Heart right ventricle (tissue), 16 donors: ENCODE results near the gene ZNF639. TPM values are rescaled to one million over a fixed set of nuclear protein-coding genes. Genes with fewer than 3 reads are reported as not detected.
"Not testable (repeated sequence)": the region's sequence is repeated elsewhere in the genome, so short reads cannot be mapped to it uniquely, and the experiment has no call there.

Experiments used
- ATAC-seq, 8 donors: fragments of 200-7000 bp; cut with Tn5 transposase; one replicate each; pipeline ENCODE4 v1.9.1; 2020; ENCODE audit warnings: mild to moderate bottlenecking in 8 of 8, moderate library complexity in 8 of 8, moderate number of reproducible peaks in 1 of 8
- DNase-seq, 2 donors: peaks; one replicate each; pipeline ENCODE4 v3.0.0-alpha.2; 2020
- H3K27ac ChIP-seq, 10 donors: fragments of 200-600 bp; sonication (generic) in 2 of 10; one replicate each; pipeline versions ENCODE4 v1.5.0 to v1.8.0; 2020 to 2022; ENCODE audit warnings: mild to moderate bottlenecking in 3 of 10
- H3K27me3 ChIP-seq, 7 donors: fragments of 200-600 bp; one replicate each; pipeline ENCODE4 v1.8.0; 2021 to 2022; ENCODE audit warnings: mild to moderate bottlenecking in 2 of 7
- H3K36me3 ChIP-seq, 9 donors: fragments of 200-600 bp; sonication (generic) in 1 of 9; one replicate each; pipeline versions ENCODE4 v1.5.0 to v1.8.0; 2020 to 2022; ENCODE audit warnings: mild to moderate bottlenecking in 2 of 9
- H3K4me1 ChIP-seq, 9 donors: fragments of 200-600 bp; sonication (generic) in 1 of 9; one replicate each; pipeline versions ENCODE4 v1.5.0 to v1.8.0; 2020 to 2022; ENCODE audit warnings: mild to moderate bottlenecking in 4 of 9
- H3K4me3 ChIP-seq, 10 donors: fragments of 200-600 bp; sonication (generic) in 2 of 10; one replicate each; pipeline versions ENCODE4 v1.5.0 to v1.8.0; 2020 to 2022; ENCODE audit warnings: mild to moderate bottlenecking in 7 of 10, moderate library complexity in 2 of 10
- H3K9me3 ChIP-seq, 11 donors: fragments of 200-600 bp in 10 of 11; sonication (generic) in 2 of 11; one replicate each; pipeline versions ENCODE4 v1.5.0 to v1.8.0; 2013 to 2022; ENCODE audit warnings: mild to moderate bottlenecking in 2 of 11, control low read depth in 1 of 11, moderate library complexity in 1 of 11
- CTCF ChIP-seq, 9 donors: fragments of 200-600 bp; sonication (generic) in 2 of 9; IDR thresholded peaks; one replicate each; pipeline versions ENCODE4 v1.5.0 to v1.8.0; 2021 to 2022; ENCODE audit warnings: antibody characterized with exemption in 9 of 9, mild to moderate bottlenecking in 5 of 9, moderate library complexity in 1 of 9
- WGBS, 2 donors: extraction: QIAGEN DNeasy Blood & Tissue Kit; methylation state at CpG; one replicate each; pipeline ENCODE4 v1.1.7; 2013; ENCODE audit warnings: inconsistent platforms in 1 of 2; 5-methylcytosine and 5-hydroxymethylcytosine counted together
- intact Hi-C, 10 donors: fragments of 100-400 bp; cut with DNase I; formaldehyde crosslinking; loops; one replicate each; pipeline versions ENCODE4 v1.11.1 to v1.14.2; 2022
- polyA plus RNA-seq, 2 donors: library from polyadenylated mRNA; stranded (reverse); fragments of 200-250 nt; gene quantifications; one replicate each; pipeline ENCODE4 v1.2.3, GENCODE V29; 2013
- total RNA-seq, 10 donors: library from RNA; stranded (reverse); fragmentation: NEBNext Ultra II Directional in 3 of 10; extraction: Animal tissue kit (Norgen Biotek cat#: 25700) in 3 of 10; gene quantifications; one replicate each; pipeline versions ENCODE4 v1.2.1 to v1.2.4, GENCODE V29; 2021 to 2023
- donor health status: Arrhythmogenic right ventricular cardiomyopathy.
- donor health status: ischemic (EF 13 %, LVEDD 7.1; RV severe dilation, severe dysfunction).
- donor health status: healthy with polysubstance abuse.
- donor health status: DM: no; HTN: yes; CAD: no.
- donor health status: DM: no; HTN: no; CAD: no.
- donor health status: ischemic (EF 25% LVEDD 6.9; RV normal size, moderate dysfunction).
- donor health status: ischemic (EF 25% LVEDD 5.7; RV mildly dilated, moderate dysfunction).
- donor health status: healthy.
- donor health status: DM: yes; HTN: yes; CAD: no.
- donor health status: Ischemic cardiomyopathy.
- donor health status: ischemic (EF 35%, LVEDD 5.7; RV mildly dilated, moderate dysfunction).
- donor health status: nonischemic (EF 11% LVEDD 7.7; RV severe dilation, severe dysfunction).
- donor health status: DM: yes; HTN: yes; CAD: no.
- donor health status: PGD.
- donor health status: ischemic (EF 29% LVEDD 5.4; RV normal size, mild dysfunction).
- donor health status: nonischemic (EF 23%, LVEDD 6.1; RV moderate dilation, normal function).

ZNF639 gene
- total and polyA plus RNA-seq, 12 donors, result 14.1 to 41.0 (median 29.2) TPM

- Histone ChIP-seq H3K4me3 (no peak overlapping the region), H3K4me1 (no peaks in the 10 kb centered on the region), H3K27ac (no peak overlapping the region), H3K36me3 (no peaks in the 10 kb centered on the region), H3K27me3 (no peaks in the 10 kb centered on the region), H3K9me3 (peaks cover 0 to 7% (median 0%) of the 10 kb centered on the region in 11 donors)
- TF ChIP-seq CTCF (IDR thresholded peaks at IDR 0.05), result no peak
- intact Hi-C loops, result no loop called here
- DNase-seq (no peak), ATAC-seq (no peak)
- 71 to 81% methylated on average over 7 of the region's 7 CpGs for WGBS, 2 donors
These were observed 20.7 kb upstream of the ZNF639 start for GRCh38 chr3:179302111-179302510.

GRCh38 chr3:179304605-179305004 is 18.2 kb upstream of the ZNF639 start:
- no peaks in the 10 kb centered on the region for H3K36me3 ChIP-seq
- H3K27me3 ChIP-seq, result no peaks in the 10 kb centered on the region
- no peak for TF ChIP-seq CTCF (IDR thresholded peaks at IDR 0.05)
- intact Hi-C loops, result no loop called here
- DNase-seq (no peak), ATAC-seq (no peak)
- H3K9me3 ChIP-seq, result peaks cover 0 to 1% (median 0%) of the 10 kb centered on the region in 11 donors
- H3K4me1 ChIP-seq, result no peaks in the 10 kb centered on the region
- no peak overlapping the region for H3K27ac ChIP-seq
- 15 to 18% methylated on average over 2 of the region's 2 CpGs for WGBS, 2 donors
- H3K4me3 ChIP-seq, result no peak overlapping the region

- not testable (repeated sequence) for H3K9me3 ChIP-seq, DNase-seq
- 82 to 86% methylated on average over 2 of the region's 2 CpGs for WGBS, 2 donors
These were observed 15.5 kb upstream of the ZNF639 start for GRCh38 chr3:179307362-179307761.

GRCh38 chr3:179308001-179308400 is 14.8 kb upstream of the ZNF639 start:
- H3K27me3 ChIP-seq, result peaks cover 0 to 9% (median 0%) of the 10 kb centered on the region in 7 donors
- no peaks in the 10 kb centered on the region for H3K36me3 ChIP-seq
- intact Hi-C loops, result no loop called here
- no peak for TF ChIP-seq CTCF (IDR thresholded peaks at IDR 0.05)
- DNase-seq, result no peak
- no peak overlapping the region for H3K4me3 ChIP-seq
- no peaks in the 10 kb centered on the region for H3K4me1 ChIP-seq
- no peaks in the 10 kb centered on the region for H3K9me3 ChIP-seq
- ATAC-seq, result no peak
- H3K27ac ChIP-seq, result no peak overlapping the region

More at GRCh38 chr3:179307362-179307761, 15.5 kb upstream of the ZNF639 start:
- ATAC-seq, H3K27me3 ChIP-seq, H3K36me3 ChIP-seq, H3K4me3 ChIP-seq, H3K27ac ChIP-seq, H3K4me1 ChIP-seq, intact Hi-C loops: not testable (repeated sequence)

GRCh38 chr3:179309225-179310078 is 13.4 kb upstream of the ZNF639 start:
- Histone ChIP-seq H3K4me3 (no peak overlapping the region), H3K9me3 (no peaks in the 10 kb centered on the region), H3K4me1 (no peaks in the 10 kb centered on the region), H3K27me3 (peaks cover 0 to 12% (median 0%) of the 10 kb centered on the region in 7 donors), H3K27ac (no peak overlapping the region), H3K36me3 (no peaks in the 10 kb centered on the region)
- WGBS, 2 donors, result 60 to 64% methylated on average over 1 of the region's 1 CpG
- ATAC-seq (no peak), DNase-seq (no peak)
- intact Hi-C loops, result loop anchor here in 3 of 10 donors (10.0 kb wide), 2 partner anchors 205 to 295 kb away; no protein-coding TSS in a partner anchor
- TF ChIP-seq CTCF (IDR thresholded peaks at IDR 0.05), result no peak
